ENCODE measurements around the gene KLHL24. TPM values are rescaled to one million over a fixed set of nuclear protein-coding genes. Genes with fewer than 3 reads are reported as not detected.

KLHL24 gene
- total RNA-seq, 1 experiment from 2014 or later: 7.4 TPM

- no peak overlapping the region for H3K4me2 ChIP-seq (ENCODE audit: low read length)
- no peaks in the 10 kb centered on the region for H3K9me2 ChIP-seq (replicated peaks; ENCODE audit: low read length)
- no peak overlapping the region for H3K9ac ChIP-seq (ENCODE audit: low read length)
- no peaks in the 10 kb centered on the region for H3K79me2 ChIP-seq (ENCODE audit: low read length)
- DNase-seq (no peak), ATAC-seq (no peak)
- no peak overlapping the region for H3K27ac ChIP-seq (ENCODE audit: low read length)
- H3F3A ChIP-seq (ENCODE audit: low read length, unreplicated experiment): no peaks in the 10 kb centered on the region
- CTCF ChIA-PET: no interaction called here
- POLR2A ChIA-PET (ENCODE audit: unreplicated experiment): no interaction called here
- no peaks in the 10 kb centered on the region for H3K4me1 ChIP-seq (ENCODE audit: insufficient read depth, low read length)
- no peaks in the 10 kb centered on the region for H3K36me3 ChIP-seq (ENCODE audit: low read depth, low read length)
- H3K4me3 ChIP-seq (ENCODE audit: low read length): no peak overlapping the region
- no peak overlapping the region for H2AFZ ChIP-seq (ENCODE audit: low read length)
- BruUV-seq (replicated peaks): no TSS peak
- H3K27me3 ChIP-seq (ENCODE audit: low read length): no peaks in the 10 kb centered on the region
- intact Hi-C loops (cut with micrococcal nuclease): no loop called here
- TF ChIP-seq CTCF (conservative IDR thresholded peaks at IDR 0.05; ENCODE audit: low read depth, low read length): no peak
- no peak for TF ChIP-seq EZH2phosphoT487 (IDR thresholded peaks at IDR 0.05; ENCODE audit: borderline replicate concordance, low read length)
- no peak for TF ChIP-seq EZH2 (IDR thresholded peaks at IDR 0.05; ENCODE audit: low read length, unreplicated experiment)
- H3K9me3 ChIP-seq (ENCODE audit: low read length): no peaks in the 10 kb centered on the region
- H4K20me1 ChIP-seq (ENCODE audit: low read length): no peaks in the 10 kb centered on the region
These were observed 21.8 kb upstream of the KLHL24 start for GRCh38 chr3:183613366-183614285.

- no peaks in the 10 kb centered on the region for H3F3A ChIP-seq (ENCODE audit: low read length, unreplicated experiment)
- H3K27me3 ChIP-seq (ENCODE audit: low read length): no peaks in the 10 kb centered on the region
- no peak overlapping the region for H3K27ac ChIP-seq (ENCODE audit: low read length)
- no peak overlapping the region for H2AFZ ChIP-seq (ENCODE audit: low read length)
- no peak overlapping the region for H3K4me3 ChIP-seq (ENCODE audit: low read length)
- intact Hi-C loops (cut with micrococcal nuclease): no loop called here
- no peak for DNase-seq
- H3K9ac ChIP-seq (ENCODE audit: low read length): no peak overlapping the region
- no peaks in the 10 kb centered on the region for H3K79me2 ChIP-seq (ENCODE audit: low read length)
- ATAC-seq: no peak
- no peaks in the 10 kb centered on the region for H3K9me2 ChIP-seq (replicated peaks; ENCODE audit: low read length)
- H3K4me1 ChIP-seq (ENCODE audit: insufficient read depth, low read length): no peaks in the 10 kb centered on the region
- H3K9me3 ChIP-seq (ENCODE audit: low read length): no peaks in the 10 kb centered on the region
- BruUV-seq (replicated peaks): no TSS peak
- POLR2A ChIA-PET (ENCODE audit: unreplicated experiment): no interaction called here
- CTCF ChIA-PET: no interaction called here
- no peak overlapping the region for H3K4me2 ChIP-seq (ENCODE audit: low read length)
- no peaks in the 10 kb centered on the region for H3K36me3 ChIP-seq (ENCODE audit: low read depth, low read length)
- H4K20me1 ChIP-seq (ENCODE audit: low read length): no peaks in the 10 kb centered on the region
- TF ChIP-seq EZH2phosphoT487 (IDR thresholded peaks at IDR 0.05; ENCODE audit: borderline replicate concordance, low read length): no peak
These were observed 16.9 kb upstream of the KLHL24 start for GRCh38 chr3:183618542-183618941.

- BruUV-seq (replicated peaks): no TSS peak
- DNase-seq: no peak
- Histone ChIP-seq H3F3A (ENCODE audit: low read length, unreplicated experiment) (no peaks in the 10 kb centered on the region), H3K9ac (ENCODE audit: low read length) (no peak overlapping the region), H3K79me2 (ENCODE audit: low read length) (no peaks in the 10 kb centered on the region), H3K27me3 (ENCODE audit: low read length) (no peaks in the 10 kb centered on the region), H2AFZ (ENCODE audit: low read length) (no peak overlapping the region), H3K4me1 (ENCODE audit: insufficient read depth, low read length) (no peaks in the 10 kb centered on the region), H4K20me1 (ENCODE audit: low read length) (no peaks in the 10 kb centered on the region), H3K9me2 (replicated peaks; ENCODE audit: low read length) (no peaks in the 10 kb centered on the region), H3K36me3 (ENCODE audit: low read depth, low read length) (no peaks in the 10 kb centered on the region), H3K4me2 (ENCODE audit: low read length) (no peak overlapping the region), H3K9me3 (ENCODE audit: low read length) (no peaks in the 10 kb centered on the region), H3K27ac (ENCODE audit: low read length) (no peak overlapping the region), H3K4me3 (ENCODE audit: low read length) (no peak overlapping the region)
- intact Hi-C loops (cut with micrococcal nuclease): no loop called here
- ChIA-PET POLR2A (ENCODE audit: unreplicated experiment) (no interaction called here), CTCF (no interaction called here)
- ATAC-seq: no peak
- TF ChIP-seq EZH2phosphoT487 (IDR thresholded peaks at IDR 0.05; ENCODE audit: borderline replicate concordance, low read length): no peak
- TF ChIP-seq CTCF (conservative IDR thresholded peaks at IDR 0.05; ENCODE audit: low read depth, low read length): no peak
- TF ChIP-seq EZH2 (IDR thresholded peaks at IDR 0.05; ENCODE audit: low read length, unreplicated experiment): no peak
These were observed 16.4 kb upstream of the KLHL24 start for GRCh38 chr3:183619010-183619409.

Data from PC-3 (cell line).